ENCODE results near the gene ZCCHC14. TPM values are rescaled to one million over a fixed set of nuclear protein-coding genes. Genes with fewer than 3 reads are reported as not detected.

Gene ZCCHC14
- total RNA-seq, 1 experiment from 2014 or later, result 27.7 TPM

- Mint-ChIP-seq H3K27me3 (ENCODE audit: low read depth) (no peaks in the 10 kb centered on the region), H3K27ac (no peak overlapping the region), H3K4me1 (peaks cover 14 to 19% of the 10 kb centered on the region in 2 experiments), H3K36me3 (ENCODE audit: insufficient read depth in 1 of 3, low read depth in 3 of 3) (peaks cover 25 to 65% (median 62%) of the 10 kb centered on the region in 3 experiments), H3K4me3 (no peak overlapping the region), H3K9me3 (no peaks in the 10 kb centered on the region; a peak in 1 of 5 replicates)
- Histone ChIP-seq H2BK12ac (ENCODE audit: insufficient read length, low read depth, low read length) (no peak overlapping the region), H3K56ac (ENCODE audit: insufficient read length, low read depth, low read length) (no peak overlapping the region), H2BK120ac (ENCODE audit: low read depth, low read length, poor library complexity, severe bottlenecking) (no peak overlapping the region), H3K27ac (ENCODE audit: insufficient read length, low read depth, low read length) (no peak overlapping the region), H3K14ac (ENCODE audit: insufficient read depth, low read length) (no peak overlapping the region), H2BK15ac (ENCODE audit: low read depth, low read length) (no peak overlapping the region), H3K18ac (ENCODE audit: insufficient read length, low read depth, low read length) (no peak overlapping the region), H4K5ac (ENCODE audit: insufficient read length, low read depth, low read length) (no peak overlapping the region), H3K23me2 (ENCODE audit: insufficient read length, low read depth, low read length, poor library complexity, severe bottlenecking) (no peaks in the 10 kb centered on the region), H4K91ac (ENCODE audit: insufficient read length, low read depth, low read length) (no peak overlapping the region), H2AFZ (ENCODE audit: low read length) (no peak overlapping the region), H3K4me2 (ENCODE audit: insufficient read depth, insufficient read length, low read length) (no peak overlapping the region), H3K4ac (ENCODE audit: low read depth, low read length) (no peak overlapping the region), H4K8ac (replicated peaks; ENCODE audit: insufficient read length, low read depth, low read length) (no peak overlapping the region), H3K4me1 (ENCODE audit: insufficient read depth, low read length) (no peaks in the 10 kb centered on the region), H2AK5ac (ENCODE audit: insufficient read length, low read length) (no peak overlapping the region), H3K79me2 (ENCODE audit: insufficient read depth, low read length) (no peaks in the 10 kb centered on the region), H3K9ac (ENCODE audit: extremely low read depth, insufficient read length, low read length) (no peak overlapping the region), H3K9me3 (ENCODE audit: control insufficient read depth, low read depth, low read length) (no peaks in the 10 kb centered on the region), H2BK20ac (ENCODE audit: low read depth, low read length, poor library complexity, severe bottlenecking) (no peak overlapping the region), H3K27me3 (ENCODE audit: insufficient read depth, low read length) (no peaks in the 10 kb centered on the region), H3K79me1 (ENCODE audit: insufficient read depth, low read depth, low read length, poor library complexity, severe bottlenecking) (no peaks in the 10 kb centered on the region), H4K20me1 (ENCODE audit: control insufficient read depth, insufficient read depth, insufficient read length) (peaks cover 2% of the 10 kb centered on the region), H3K23ac (ENCODE audit: insufficient read length, low read depth, low read length) (no peak overlapping the region), H2BK5ac (ENCODE audit: insufficient read length, low read length) (no peak overlapping the region), H3T11ph (ENCODE audit: low read length) (no peak overlapping the region)
- TF ChIP-seq CTCF (conservative IDR thresholded peaks at IDR 0.05), result no peak
- WGBS (ENCODE audit: extremely low coverage, insufficient read length, low lambda C conversion rate), result no CpG with 5 or more reads among the region's 6 CpGs
- no peak for DNase-seq
Observed at GRCh38 chr16:87418644-87419043, 74.2 kb downstream of the ZCCHC14 start.
